ENCODE measurements around the gene IGF2BP2. TPM values are rescaled to one million over a fixed set of nuclear protein-coding genes. Genes with fewer than 3 reads are reported as not detected.

The IGF2BP2 gene
- total and polyA plus RNA-seq, 2 of the 4 experiments (the other 2 are of a cell fraction) = 23.4 to 88.2 TPM

- H3K4ac ChIP-seq (ENCODE audit: low read depth, low read length) = no peak overlapping the region
- WGBS, 2 experiments (ENCODE audit: extremely low coverage in 2 of 2, insufficient read length in 1 of 2) = no CpG with 5 or more reads among the region's 5 CpGs
- H2BK120ac ChIP-seq (ENCODE audit: low read depth, low read length) = no peak overlapping the region
- ChIA-PET POLR2A (ENCODE audit: unreplicated experiment) (no interaction called here), CTCF (interaction anchor here (0.9 to 1.2 kb wide), 2 partner anchors 13 to 106 kb away, joined by 3 read pairs; no protein-coding TSS in a partner anchor)
- TF ChIP-seq MXI1 (IDR thresholded peaks at IDR 0.05; ENCODE audit: borderline replicate concordance, low read depth, low read length) = no peak
- no peak for TF ChIP-seq BHLHE40 (IDR thresholded peaks at IDR 0.05; ENCODE audit: low read depth, low read length)
- TF ChIP-seq RAD21 (IDR thresholded peaks at IDR 0.05; ENCODE audit: low read length) = no peak
- TF ChIP-seq FOS (IDR thresholded peaks at IDR 0.05; ENCODE audit: low read depth, low read length) = no peak
- no peak for TF ChIP-seq RCOR1 (IDR thresholded peaks at IDR 0.05; ENCODE audit: insufficient replicate concordance, low read length)
- TF ChIP-seq CEBPB (IDR thresholded peaks at IDR 0.05; ENCODE audit: low read depth, low read length) = no peak
- TF ChIP-seq, protein P1, sequence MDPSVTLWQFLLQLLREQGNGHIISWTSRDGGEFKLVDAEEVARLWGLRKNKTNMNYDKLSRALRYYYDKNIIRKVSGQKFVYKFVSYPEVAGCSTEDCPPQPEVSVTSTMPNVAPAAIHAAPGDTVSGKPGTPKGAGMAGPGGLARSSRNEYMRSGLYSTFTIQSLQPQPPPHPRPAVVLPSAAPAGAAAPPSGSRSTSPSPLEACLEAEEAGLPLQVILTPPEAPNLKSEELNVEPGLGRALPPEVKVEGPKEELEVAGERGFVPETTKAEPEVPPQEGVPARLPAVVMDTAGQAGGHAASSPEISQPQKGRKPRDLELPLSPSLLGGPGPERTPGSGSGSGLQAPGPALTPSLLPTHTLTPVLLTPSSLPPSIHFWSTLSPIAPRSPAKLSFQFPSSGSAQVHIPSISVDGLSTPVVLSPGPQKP (IDR thresholded peaks at IDR 0.05; ENCODE audit: borderline replicate concordance, low read depth, low read length) = no peak
- TF ChIP-seq MAFK (IDR thresholded peaks at IDR 0.05; ENCODE audit: low read depth, low read length) = no peak
- TF ChIP-seq SMC3 (IDR thresholded peaks at IDR 0.05; ENCODE audit: low read depth, low read length) = no peak
- no peak for TF ChIP-seq NFE2L2 (IDR thresholded peaks at IDR 0.05; ENCODE audit: low read depth, low read length)
- no peak for TF ChIP-seq USF2 (IDR thresholded peaks at IDR 0.05; ENCODE audit: low read depth, low read length)
- no peak for TF ChIP-seq MAZ (IDR thresholded peaks at IDR 0.05; ENCODE audit: borderline replicate concordance, low read depth, low read length)
- no peak for TF ChIP-seq CTCF (conservative IDR thresholded peaks at IDR 0.05; ENCODE audit: low read depth, low read length)
- TF ChIP-seq POLR2A (IDR thresholded peaks at IDR 0.05; ENCODE audit: low read depth, low read length) = no peak
- no peak for TF ChIP-seq RFX5 (IDR thresholded peaks at IDR 0.05; ENCODE audit: low read depth, low read length)
- TF ChIP-seq CHD1 (IDR thresholded peaks at IDR 0.05; ENCODE audit: low read depth, low read length) = no peak
- H3K27ac ChIP-seq (ENCODE audit: insufficient read depth, low read length) = no peak overlapping the region
- DNase-seq (no peak), ATAC-seq (ENCODE audit: low read depth) (no peak)
- no peak overlapping the region for H3K56ac ChIP-seq (ENCODE audit: extremely low read depth, insufficient read depth, low read length)
- H3K14ac ChIP-seq (replicated peaks; ENCODE audit: low read depth, low read length) = no peak overlapping the region
- no peak overlapping the region for H3K4me3 ChIP-seq (ENCODE audit: insufficient read depth, low read depth, low read length)
- no peak overlapping the region for H3K23ac ChIP-seq (ENCODE audit: low read depth, low read length)
- peaks cover 26% of the 10 kb centered on the region for H3K9me1 ChIP-seq (ENCODE audit: insufficient read depth, low read length)
- no peaks in the 10 kb centered on the region for H3K27me3 ChIP-seq (ENCODE audit: control insufficient read depth, insufficient read depth, low read length)
- H3K4me2 ChIP-seq (ENCODE audit: low read depth, low read length) = no peak overlapping the region
- H2BK20ac ChIP-seq (ENCODE audit: low read depth, low read length) = no peak overlapping the region
- no peak overlapping the region for H2AK9ac ChIP-seq (replicated peaks; ENCODE audit: low read depth, low read length, poor library complexity)
- H4K91ac ChIP-seq (ENCODE audit: insufficient read depth, low read depth, low read length) = no peak overlapping the region
- H3K18ac ChIP-seq (ENCODE audit: low read depth, low read length) = no peak overlapping the region
- H3K9me3 ChIP-seq (ENCODE audit: control insufficient read depth, insufficient read depth, low read length) = no peaks in the 10 kb centered on the region
- intact Hi-C loops (cut with micrococcal nuclease) = loop anchor here (5.0 kb wide), 1 partner anchor 89 kb away; no protein-coding TSS in a partner anchor
- H2BK5ac ChIP-seq (ENCODE audit: low read depth, low read length, poor library complexity, severe bottlenecking) = no peak overlapping the region
- H3K36me3 ChIP-seq (ENCODE audit: control insufficient read depth, insufficient read depth, low read length) = no peaks in the 10 kb centered on the region
- H3K4me1 ChIP-seq (ENCODE audit: control insufficient read depth, insufficient read depth, low read length) = peaks cover 24% of the 10 kb centered on the region
- H4K8ac ChIP-seq (ENCODE audit: low read depth in 2 of 2, low read length in 2 of 2) = no peak overlapping the region
- BruUV-seq (replicated peaks) = no TSS peak
- H2AFZ ChIP-seq (replicated peaks; ENCODE audit: low read length, poor library complexity) = no peak overlapping the region
- in situ Hi-C loops (cut with MboI; ENCODE audit: low sequenced_read_pairs) = no loop called here
- H4K5ac ChIP-seq (ENCODE audit: low read depth, low read length) = no peak overlapping the region
- H3K79me1 ChIP-seq (ENCODE audit: low read depth in 1 of 2, low read length in 2 of 2) = peaks cover 6 to 85% of the 10 kb centered on the region in 2 experiments; a peak in 2 of 4 replicates
- H2AK5ac ChIP-seq (ENCODE audit: low read depth, low read length) = peak overlapping the region; percentile 60; the same call in 1 of the 2 replicates
- dilution Hi-C loops (cut with HindIII; ENCODE audit: low sequenced_read_pairs, unreplicated experiment) = no loop called here
- no peak overlapping the region for H3K9ac ChIP-seq (ENCODE audit: low read depth, low read length)
- H2BK15ac ChIP-seq (ENCODE audit: low read depth, low read length) = no peak overlapping the region
- H4K20me1 ChIP-seq (ENCODE audit: insufficient read depth, low read length) = peaks cover 97% of the 10 kb centered on the region
Measured at GRCh38 chr3:185766329-185767001, 58.4 kb downstream of the IGF2BP2 start.
